ENCODE measurements around the gene FBXW11. TPM values are rescaled to one million over a fixed set of nuclear protein-coding genes. Genes with fewer than 3 reads are reported as not detected.

FBXW11 gene
- polyA plus RNA-seq, 1 donor from 2014 or later, result 103 TPM

DNA sequence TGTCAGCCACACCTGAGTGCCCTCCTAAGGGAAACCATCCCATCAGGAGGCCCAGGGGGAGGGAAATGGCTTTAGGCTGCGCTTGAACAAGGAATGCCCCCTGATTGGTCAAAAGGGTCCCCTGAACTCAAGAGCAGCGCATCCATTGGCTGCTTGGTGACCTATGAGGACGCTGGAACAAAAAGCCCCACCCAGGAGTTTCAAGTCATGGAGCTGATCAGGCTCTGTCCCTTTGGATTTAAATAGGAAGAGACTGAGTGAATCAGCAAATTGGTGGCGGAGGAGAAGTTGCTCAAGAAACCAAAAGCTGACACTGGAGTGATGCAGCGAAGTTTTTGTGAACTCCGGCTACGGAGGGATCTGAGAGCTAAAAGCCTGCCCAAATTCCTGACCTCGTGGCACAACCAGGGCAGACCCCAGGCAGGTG, 154.2 kb downstream of the FBXW11 start:
- H3K79me2 ChIP-seq (replicated peaks; ENCODE audit: insufficient read depth, low read length), result no peaks in the 10 kb centered on the region
- TF ChIP-seq EZH2 (IDR thresholded peaks at IDR 0.05; ENCODE audit: borderline replicate concordance, insufficient read depth, low read length, poor library complexity, severe bottlenecking) (no peak), EP300 (conservative IDR thresholded peaks at IDR 0.05; ENCODE audit: poor library complexity, severe bottlenecking) (no peak), POLR2AphosphoS5 (IDR thresholded peaks at IDR 0.05) (no peak)
- TF ChIP-seq, protein P1, sequence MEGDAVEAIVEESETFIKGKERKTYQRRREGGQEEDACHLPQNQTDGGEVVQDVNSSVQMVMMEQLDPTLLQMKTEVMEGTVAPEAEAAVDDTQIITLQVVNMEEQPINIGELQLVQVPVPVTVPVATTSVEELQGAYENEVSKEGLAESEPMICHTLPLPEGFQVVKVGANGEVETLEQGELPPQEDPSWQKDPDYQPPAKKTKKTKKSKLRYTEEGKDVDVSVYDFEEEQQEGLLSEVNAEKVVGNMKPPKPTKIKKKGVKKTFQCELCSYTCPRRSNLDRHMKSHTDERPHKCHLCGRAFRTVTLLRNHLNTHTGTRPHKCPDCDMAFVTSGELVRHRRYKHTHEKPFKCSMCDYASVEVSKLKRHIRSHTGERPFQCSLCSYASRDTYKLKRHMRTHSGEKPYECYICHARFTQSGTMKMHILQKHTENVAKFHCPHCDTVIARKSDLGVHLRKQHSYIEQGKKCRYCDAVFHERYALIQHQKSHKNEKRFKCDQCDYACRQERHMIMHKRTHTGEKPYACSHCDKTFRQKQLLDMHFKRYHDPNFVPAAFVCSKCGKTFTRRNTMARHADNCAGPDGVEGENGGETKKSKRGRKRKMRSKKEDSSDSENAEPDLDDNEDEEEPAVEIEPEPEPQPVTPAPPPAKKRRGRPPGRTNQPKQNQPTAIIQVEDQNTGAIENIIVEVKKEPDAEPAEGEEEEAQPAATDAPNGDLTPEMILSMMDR (IDR thresholded peaks at IDR 0.05; ENCODE audit: poor library complexity, severe bottlenecking), result no peak
- no peaks in the 10 kb centered on the region for H3K36me3 ChIP-seq (ENCODE audit: insufficient read depth, low read length)
- H3K27me3 ChIP-seq (ENCODE audit: insufficient read depth, low read depth, low read length), result no peaks in the 10 kb centered on the region
- no peak overlapping the region for H3K9ac ChIP-seq (ENCODE audit: low read length)
- no peak overlapping the region for H2AFZ ChIP-seq (ENCODE audit: low read depth, low read length)
- H3K9me3 ChIP-seq (ENCODE audit: low read length), result no peaks in the 10 kb centered on the region
- no peaks in the 10 kb centered on the region for H4K20me1 ChIP-seq (ENCODE audit: insufficient read depth)
- H3K9me2 ChIP-seq (ENCODE audit: insufficient read depth, low read length), result no peaks in the 10 kb centered on the region
- no peak overlapping the region for H3K4me3 ChIP-seq (ENCODE audit: low read length)
- no peak overlapping the region for H3K27ac ChIP-seq (ENCODE audit: low read length)
- H3K4me2 ChIP-seq (ENCODE audit: low read length), result no peak overlapping the region
- no peaks in the 10 kb centered on the region for H3F3A ChIP-seq (ENCODE audit: insufficient read depth, low read length, poor library complexity, severe bottlenecking)

DNA sequence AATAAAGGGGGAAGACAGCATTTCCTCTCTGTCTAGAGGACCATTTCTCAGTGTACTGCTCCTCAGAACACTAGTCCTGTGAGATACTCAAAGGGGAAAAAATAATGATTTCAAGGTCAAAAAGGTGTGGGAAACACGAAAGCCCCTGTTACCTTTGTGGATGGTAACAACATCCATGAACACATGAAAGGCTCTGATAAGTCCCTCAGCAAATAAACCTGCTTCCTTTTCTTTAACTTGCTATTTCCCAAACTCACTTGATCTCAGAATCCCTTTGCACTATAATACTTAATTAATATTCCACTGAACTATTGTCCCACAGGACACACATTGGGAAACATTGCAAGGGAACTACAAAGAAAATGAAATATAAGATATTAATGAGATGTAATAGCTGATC, 155.2 kb downstream of the FBXW11 start:
- Histone ChIP-seq H3K4me2 (ENCODE audit: low read length) (no peak overlapping the region), H3K4me3 (ENCODE audit: low read length) (no peak overlapping the region), H4K20me1 (ENCODE audit: insufficient read depth) (no peaks in the 10 kb centered on the region), H3F3A (ENCODE audit: insufficient read depth, low read length, poor library complexity, severe bottlenecking) (no peaks in the 10 kb centered on the region), H3K27ac (ENCODE audit: low read length) (no peak overlapping the region), H3K27me3 (ENCODE audit: insufficient read depth, low read depth, low read length) (no peaks in the 10 kb centered on the region), H2AFZ (ENCODE audit: low read depth, low read length) (no peak overlapping the region), H3K36me3 (ENCODE audit: insufficient read depth, low read length) (no peaks in the 10 kb centered on the region), H3K9me3 (ENCODE audit: low read length) (no peaks in the 10 kb centered on the region), H3K9ac (ENCODE audit: low read length) (no peak overlapping the region), H3K9me2 (ENCODE audit: insufficient read depth, low read length) (no peaks in the 10 kb centered on the region), H3K79me2 (replicated peaks; ENCODE audit: insufficient read depth, low read length) (no peaks in the 10 kb centered on the region)
- no peak for TF ChIP-seq MXI1 (conservative IDR thresholded peaks at IDR 0.05; ENCODE audit: poor library complexity, severe bottlenecking)
- no peak for TF ChIP-seq RAD21 (conservative IDR thresholded peaks at IDR 0.05)
- TF ChIP-seq SMC3 (conservative IDR thresholded peaks at IDR 0.05; ENCODE audit: poor library complexity), result no peak
- TF ChIP-seq TAF1 (IDR thresholded peaks at IDR 0.05; ENCODE audit: low read depth), result no peak
- TF ChIP-seq POLR2AphosphoS5 (IDR thresholded peaks at IDR 0.05), result no peak
- TF ChIP-seq, protein P2, sequence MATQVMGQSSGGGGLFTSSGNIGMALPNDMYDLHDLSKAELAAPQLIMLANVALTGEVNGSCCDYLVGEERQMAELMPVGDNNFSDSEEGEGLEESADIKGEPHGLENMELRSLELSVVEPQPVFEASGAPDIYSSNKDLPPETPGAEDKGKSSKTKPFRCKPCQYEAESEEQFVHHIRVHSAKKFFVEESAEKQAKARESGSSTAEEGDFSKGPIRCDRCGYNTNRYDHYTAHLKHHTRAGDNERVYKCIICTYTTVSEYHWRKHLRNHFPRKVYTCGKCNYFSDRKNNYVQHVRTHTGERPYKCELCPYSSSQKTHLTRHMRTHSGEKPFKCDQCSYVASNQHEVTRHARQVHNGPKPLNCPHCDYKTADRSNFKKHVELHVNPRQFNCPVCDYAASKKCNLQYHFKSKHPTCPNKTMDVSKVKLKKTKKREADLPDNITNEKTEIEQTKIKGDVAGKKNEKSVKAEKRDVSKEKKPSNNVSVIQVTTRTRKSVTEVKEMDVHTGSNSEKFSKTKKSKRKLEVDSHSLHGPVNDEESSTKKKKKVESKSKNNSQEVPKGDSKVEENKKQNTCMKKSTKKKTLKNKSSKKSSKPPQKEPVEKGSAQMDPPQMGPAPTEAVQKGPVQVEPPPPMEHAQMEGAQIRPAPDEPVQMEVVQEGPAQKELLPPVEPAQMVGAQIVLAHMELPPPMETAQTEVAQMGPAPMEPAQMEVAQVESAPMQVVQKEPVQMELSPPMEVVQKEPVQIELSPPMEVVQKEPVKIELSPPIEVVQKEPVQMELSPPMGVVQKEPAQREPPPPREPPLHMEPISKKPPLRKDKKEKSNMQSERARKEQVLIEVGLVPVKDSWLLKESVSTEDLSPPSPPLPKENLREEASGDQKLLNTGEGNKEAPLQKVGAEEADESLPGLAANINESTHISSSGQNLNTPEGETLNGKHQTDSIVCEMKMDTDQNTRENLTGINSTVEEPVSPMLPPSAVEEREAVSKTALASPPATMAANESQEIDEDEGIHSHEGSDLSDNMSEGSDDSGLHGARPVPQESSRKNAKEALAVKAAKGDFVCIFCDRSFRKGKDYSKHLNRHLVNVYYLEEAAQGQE (IDR thresholded peaks at IDR 0.05; ENCODE audit: borderline replicate concordance), result no peak
- TF ChIP-seq, protein P1 (IDR thresholded peaks at IDR 0.05; ENCODE audit: poor library complexity, severe bottlenecking), result no peak
- TF ChIP-seq EP300 (conservative IDR thresholded peaks at IDR 0.05; ENCODE audit: poor library complexity, severe bottlenecking), result no peak
- TF ChIP-seq EZH2 (IDR thresholded peaks at IDR 0.05; ENCODE audit: borderline replicate concordance, insufficient read depth, low read length, poor library complexity, severe bottlenecking), result no peak
